ENCODE measurements around the gene DESI1. TPM values are rescaled to one million over a fixed set of nuclear protein-coding genes. Genes with fewer than 3 reads are reported as not detected.

Gene DESI1
- total and polyA plus RNA-seq, 2 of the 13 experiments (the other 11 are each of a cell fraction or from before 2014, with no cell fraction given), result 21.6 to 29.2 TPM

GRCh38 chr22:41620589-41621098, at the start of gene DESI1 (continued):
- no peak for TF ChIP-seq ZNF513 (CRISPR knock-in tag; conservative IDR thresholded peaks at IDR 0.05)
- no peak for TF ChIP-seq HNF4G (IDR thresholded peaks at IDR 0.05; ENCODE audit: borderline replicate concordance, low read depth, low read length)
- TF ChIP-seq HNF4G (CRISPR knock-in tag; IDR thresholded peaks at IDR 0.05; ENCODE audit: borderline replicate concordance, low read depth), result no peak
- TF ChIP-seq ZBTB3 (CRISPR knock-in tag; IDR thresholded peaks at IDR 0.05; ENCODE audit: borderline replicate concordance, low read depth), result 0 out of 2 replicates have a peak, but pooled peaks have one; percentile 35
- TF ChIP-seq GABPB1 (CRISPR knock-in tag; IDR thresholded peaks at IDR 0.05), result no peak
- TF ChIP-seq CHD4 (IDR thresholded peaks at IDR 0.05; ENCODE audit: borderline replicate concordance, low read length), result no peak
- TF ChIP-seq MTF1 (CRISPR knock-in tag; IDR thresholded peaks at IDR 0.05), result no peak
- peak; percentile 30; the same call in 1 of the 2 replicates for TF ChIP-seq ZNF136 (CRISPR knock-in tag; IDR thresholded peaks at IDR 0.05; ENCODE audit: low read depth)
- TF ChIP-seq RARG (CRISPR knock-in tag; IDR thresholded peaks at IDR 0.05; ENCODE audit: low read depth), result no peak
- no peak for TF ChIP-seq MAF1 (CRISPR knock-in tag; IDR thresholded peaks at IDR 0.05; ENCODE audit: borderline replicate concordance)
- TF ChIP-seq SSRP1 (CRISPR knock-in tag; IDR thresholded peaks at IDR 0.05), result no peak

Data from HepG2 (cell line).